Nephron (organoid): ENCODE measurements around the gene IQGAP1.
A peak's percentile ranks its signal among the peaks of the same experiment; 100 is the strongest.

Experiments
- H3K27ac Mint-ChIP-seq, 3 experiments: 2 replicates each; pipeline ENCODE4 v1.8.0; 2020; ENCODE audit warnings: mixed read lengths in 3 of 3, mild to moderate bottlenecking in 2 of 3, moderate library complexity in 1 of 3
- H3K27me3 Mint-ChIP-seq: 2 replicates; pipeline ENCODE4 v1.8.0; 2021; ENCODE audit warnings: low read depth, mild to moderate bottlenecking, moderate library complexity, mixed read lengths
- H3K36me3 Mint-ChIP-seq: 2 replicates; pipeline ENCODE4 v1.8.0; 2020; ENCODE audit warnings: low read depth, mixed read lengths
- H3K4me1 Mint-ChIP-seq: 2 replicates; pipeline ENCODE4 v1.8.0; 2020; ENCODE audit warnings: mixed read lengths
- H3K4me3 Mint-ChIP-seq, 3 experiments: 2 replicates each; pipeline ENCODE4 v1.8.0; 2020; ENCODE audit warnings: mild to moderate bottlenecking in 3 of 3, mixed read lengths in 3 of 3, moderate library complexity in 2 of 3
- H3K9me3 Mint-ChIP-seq: 2 replicates; pipeline ENCODE4 v1.8.0; 2020; ENCODE audit warnings: mixed read lengths
- TF ChIP-seq, protein P1 (sequence below), 3 experiments: fragments of 200-600 bp; sonication (generic); IDR thresholded peaks; one replicate each; pipeline ENCODE4 v1.5.0; 2021; ENCODE audit warnings: antibody characterized with exemption in 3 of 3; ENCODE audit not compliant: unreplicated experiment in 3 of 3

Gene IQGAP1

DNA sequence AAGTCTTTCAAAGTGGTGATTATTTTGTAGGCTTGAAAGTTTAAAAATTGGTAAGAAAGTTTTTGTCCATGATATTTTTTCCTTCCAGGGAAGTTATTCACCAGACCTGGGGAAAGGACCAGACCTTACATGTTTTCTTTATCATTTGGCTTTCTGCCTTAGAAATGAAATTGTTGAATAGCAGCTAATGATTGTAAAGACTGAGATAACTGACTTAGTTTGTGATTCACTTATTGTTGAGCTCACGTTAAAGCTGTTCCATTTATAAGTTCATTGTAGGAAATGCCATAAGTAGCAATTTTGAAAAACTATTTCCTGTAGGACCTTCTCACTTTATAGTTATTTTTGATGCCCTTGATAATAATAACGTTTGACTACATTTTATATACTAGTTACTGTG lies 51.9 kb downstream of the IQGAP1 start:
- no peaks in the 10 kb centered on the region for H3K27me3 Mint-ChIP-seq
- no peak overlapping the region for H3K4me3 Mint-ChIP-seq
- no peaks in the 10 kb centered on the region for H3K9me3 Mint-ChIP-seq
- peaks cover 37% of the 10 kb centered on the region for H3K36me3 Mint-ChIP-seq
- H3K27ac Mint-ChIP-seq: no peak overlapping the region
- peaks cover 8% of the 10 kb centered on the region for H3K4me1 Mint-ChIP-seq
- TF ChIP-seq, protein P1, sequence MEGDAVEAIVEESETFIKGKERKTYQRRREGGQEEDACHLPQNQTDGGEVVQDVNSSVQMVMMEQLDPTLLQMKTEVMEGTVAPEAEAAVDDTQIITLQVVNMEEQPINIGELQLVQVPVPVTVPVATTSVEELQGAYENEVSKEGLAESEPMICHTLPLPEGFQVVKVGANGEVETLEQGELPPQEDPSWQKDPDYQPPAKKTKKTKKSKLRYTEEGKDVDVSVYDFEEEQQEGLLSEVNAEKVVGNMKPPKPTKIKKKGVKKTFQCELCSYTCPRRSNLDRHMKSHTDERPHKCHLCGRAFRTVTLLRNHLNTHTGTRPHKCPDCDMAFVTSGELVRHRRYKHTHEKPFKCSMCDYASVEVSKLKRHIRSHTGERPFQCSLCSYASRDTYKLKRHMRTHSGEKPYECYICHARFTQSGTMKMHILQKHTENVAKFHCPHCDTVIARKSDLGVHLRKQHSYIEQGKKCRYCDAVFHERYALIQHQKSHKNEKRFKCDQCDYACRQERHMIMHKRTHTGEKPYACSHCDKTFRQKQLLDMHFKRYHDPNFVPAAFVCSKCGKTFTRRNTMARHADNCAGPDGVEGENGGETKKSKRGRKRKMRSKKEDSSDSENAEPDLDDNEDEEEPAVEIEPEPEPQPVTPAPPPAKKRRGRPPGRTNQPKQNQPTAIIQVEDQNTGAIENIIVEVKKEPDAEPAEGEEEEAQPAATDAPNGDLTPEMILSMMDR (IDR thresholded peaks at IDR 0.05; ENCODE audit: unreplicated experiment in 3 of 3): no peak

DNA sequence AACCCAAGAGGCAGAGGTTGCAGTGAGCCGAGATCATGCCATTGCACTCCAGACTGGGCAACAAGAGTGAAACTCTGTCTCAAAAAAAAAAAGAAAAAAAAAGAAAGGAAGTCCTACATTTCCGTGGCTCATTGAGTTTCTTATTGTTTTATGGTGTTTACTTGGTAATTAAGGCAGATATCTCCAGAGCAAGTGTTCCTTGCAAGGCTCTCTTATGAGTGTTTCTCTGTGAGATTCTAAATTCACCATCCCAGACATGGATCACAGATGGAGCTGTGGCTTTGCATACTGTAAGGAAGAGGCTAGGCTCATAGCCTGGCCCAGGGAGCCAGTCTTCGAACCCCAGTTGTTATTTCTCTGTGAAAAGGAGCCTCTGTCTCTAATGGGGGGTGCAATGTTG lies 53.0 kb downstream of the IQGAP1 start:
- TF ChIP-seq, protein P1 (IDR thresholded peaks at IDR 0.05; ENCODE audit: unreplicated experiment in 3 of 3): no peak
- Mint-ChIP-seq H3K4me3 (no peak overlapping the region), H3K36me3 (peaks cover 33% of the 10 kb centered on the region), H3K27me3 (no peaks in the 10 kb centered on the region), H3K4me1 (peaks cover 1% of the 10 kb centered on the region), H3K27ac (no peak overlapping the region), H3K9me3 (no peaks in the 10 kb centered on the region)

DNA sequence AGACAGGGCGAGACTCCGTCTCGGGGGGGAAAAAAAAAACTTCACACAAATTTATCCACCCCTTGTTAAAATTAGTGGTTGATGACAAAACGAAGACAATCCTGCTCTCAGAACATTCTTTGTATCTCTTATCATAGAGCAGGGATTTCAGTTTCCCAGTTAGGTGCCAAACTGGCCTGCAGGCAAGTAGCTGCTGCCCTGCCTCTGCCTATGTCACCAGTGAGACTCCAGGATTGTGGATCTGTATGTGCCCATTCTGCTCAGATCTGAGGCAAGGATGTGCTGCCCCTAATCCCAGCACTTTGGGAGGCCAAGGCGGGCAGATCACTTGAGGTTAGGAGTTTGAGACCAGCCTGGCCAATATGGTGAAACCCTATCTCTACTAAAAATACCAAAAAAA lies 54.4 kb downstream of the IQGAP1 start:
- Mint-ChIP-seq H3K4me3 (no peak overlapping the region), H3K27ac (no peak overlapping the region), H3K27me3 (no peaks in the 10 kb centered on the region), H3K9me3 (no peaks in the 10 kb centered on the region), H3K4me1 (no peaks in the 10 kb centered on the region), H3K36me3 (peaks cover 29% of the 10 kb centered on the region)
- TF ChIP-seq, protein P1 (IDR thresholded peaks at IDR 0.05; ENCODE audit: unreplicated experiment in 3 of 3): no peak

DNA sequence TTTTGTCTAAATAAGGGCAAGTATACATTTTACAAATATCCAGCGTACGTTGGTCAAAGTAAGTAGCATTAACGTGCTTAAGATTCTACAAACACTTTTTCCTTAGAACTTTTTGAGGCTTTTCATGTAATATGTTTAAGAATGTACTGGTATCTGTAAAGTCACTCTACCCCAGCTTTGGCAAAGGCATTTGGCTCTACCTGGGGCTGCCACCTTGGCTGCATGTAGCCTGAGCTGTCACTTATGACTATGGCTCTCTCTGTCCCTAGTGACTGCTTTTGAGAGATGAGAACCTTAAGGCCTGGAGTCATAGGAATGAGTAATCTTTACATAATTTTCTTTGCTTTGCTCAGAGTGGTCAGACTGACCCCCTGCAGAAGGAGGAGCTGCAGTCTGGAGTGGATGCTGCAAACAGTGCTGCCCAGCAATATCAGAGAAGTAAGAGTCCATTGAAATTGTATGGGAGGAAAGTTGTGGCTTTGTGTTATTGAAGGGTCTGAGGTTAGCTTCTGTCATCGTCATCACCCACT lies 61.2 kb downstream of the IQGAP1 start:
- no peaks in the 10 kb centered on the region for H3K27me3 Mint-ChIP-seq
- TF ChIP-seq, protein P1 (IDR thresholded peaks at IDR 0.05; ENCODE audit: unreplicated experiment in 3 of 3): no peak
- H3K4me3 Mint-ChIP-seq: no peak overlapping the region
- H3K27ac Mint-ChIP-seq: peak overlapping the region in 1 of 3 experiments; percentile 30
- no peaks in the 10 kb centered on the region for H3K9me3 Mint-ChIP-seq
- H3K4me1 Mint-ChIP-seq: peaks cover 8% of the 10 kb centered on the region
- H3K36me3 Mint-ChIP-seq: peaks cover 52% of the 10 kb centered on the region

DNA sequence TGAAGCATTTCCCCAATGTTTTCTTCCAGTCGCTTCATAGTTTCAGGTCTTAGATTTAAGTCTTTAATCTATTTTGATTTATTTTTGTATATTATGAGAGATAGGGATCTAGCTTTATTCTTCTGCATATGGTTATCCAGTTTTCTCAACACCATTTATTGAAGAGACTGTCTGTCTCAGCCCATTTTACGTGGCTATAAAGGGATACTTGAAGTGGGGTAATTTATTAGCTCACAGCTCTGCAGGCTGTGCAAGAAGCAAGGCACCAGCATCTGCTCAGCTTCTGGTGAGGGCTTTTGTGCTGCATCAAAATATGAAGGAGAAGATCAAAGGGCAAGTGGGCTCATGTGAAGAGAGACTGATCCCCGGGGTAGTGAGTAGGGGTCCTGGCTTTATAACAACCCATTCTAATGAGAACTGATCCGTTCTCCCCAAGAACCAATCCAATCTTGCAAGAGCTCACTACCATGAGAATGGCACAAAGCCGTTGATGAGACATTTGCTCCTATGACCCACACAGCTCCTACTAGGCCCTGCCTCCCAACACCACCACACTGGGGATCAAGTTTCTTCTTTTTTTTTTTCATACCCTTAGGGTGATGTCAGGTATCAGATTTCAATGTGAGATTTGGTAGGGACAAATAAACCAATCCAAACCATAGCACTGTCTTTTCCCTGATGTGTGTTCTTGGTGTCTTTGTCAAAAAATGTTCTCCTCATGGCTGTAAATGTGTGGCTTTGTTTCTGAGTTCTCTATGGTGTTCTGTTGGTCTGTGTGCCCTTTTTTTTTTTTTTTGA lies 63.2 kb downstream of the IQGAP1 start:
- H3K4me3 Mint-ChIP-seq: no peak overlapping the region
- peaks cover 8% of the 10 kb centered on the region for H3K4me1 Mint-ChIP-seq
- no peak overlapping the region for H3K27ac Mint-ChIP-seq
- TF ChIP-seq, protein P1 (IDR thresholded peaks at IDR 0.05; ENCODE audit: unreplicated experiment in 3 of 3): no peak
- H3K9me3 Mint-ChIP-seq: no peaks in the 10 kb centered on the region
- H3K36me3 Mint-ChIP-seq: peaks cover 63% of the 10 kb centered on the region
- H3K27me3 Mint-ChIP-seq: no peaks in the 10 kb centered on the region

DNA sequence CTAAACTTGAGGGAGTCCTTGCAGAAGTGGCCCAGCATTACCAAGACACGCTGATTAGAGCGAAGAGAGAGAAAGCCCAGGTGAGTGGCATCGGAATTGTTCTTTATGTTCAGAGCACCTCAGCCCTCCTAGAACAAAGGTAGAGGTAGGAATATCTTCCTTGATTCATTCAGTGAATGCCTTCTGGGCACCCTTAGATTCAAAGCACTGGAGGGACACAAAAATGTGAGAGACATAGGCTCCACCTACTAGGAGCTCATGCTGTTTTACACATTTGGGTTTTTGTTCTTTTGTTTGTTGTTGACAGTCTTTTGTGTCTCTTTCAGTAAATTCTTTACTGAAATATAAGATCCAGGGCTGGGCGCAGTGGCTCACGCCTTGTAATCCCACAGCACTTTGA lies 68.2 kb downstream of the IQGAP1 start:
- H3K36me3 Mint-ChIP-seq: peaks cover 71% of the 10 kb centered on the region
- no peaks in the 10 kb centered on the region for H3K27me3 Mint-ChIP-seq
- H3K4me3 Mint-ChIP-seq: no peak overlapping the region
- H3K9me3 Mint-ChIP-seq: no peaks in the 10 kb centered on the region
- TF ChIP-seq, protein P1 (IDR thresholded peaks at IDR 0.05; ENCODE audit: unreplicated experiment in 3 of 3): no peak
- H3K27ac Mint-ChIP-seq: no peak overlapping the region
- peaks cover 30% of the 10 kb centered on the region for H3K4me1 Mint-ChIP-seq
